HCT116 (cell line): Measurements from ENCODE around the gene R3HCC1L.

Experiments used
- EZH2 ChIP-seq: fragments of 200-600 bp; sonication (generic); IDR thresholded peaks from 2 replicates; pipeline ENCODE4 v1.6.1; 2017; ENCODE audit warnings: antibody characterized with exemption, mixed run types
- POLR2AphosphoS5 ChIP-seq: IDR thresholded peaks from 2 replicates; pipeline ENCODE4 v1.6.1; 2011; ENCODE audit warnings: mild to moderate bottlenecking, low read depth, low read length, moderate library complexity
- RAD21 ChIP-seq: IDR thresholded peaks from 2 replicates; pipeline ENCODE4 v1.6.1; 2012; ENCODE audit warnings: low read depth, mild to moderate bottlenecking
- SIN3A ChIP-seq: IDR thresholded peaks from 2 replicates; pipeline ENCODE4 v1.6.1; 2012; ENCODE audit warnings: low read depth
- ZNF274 ChIP-seq: fragments of 200-500 bp; sonication (Bioruptor generic); IDR thresholded peaks from 2 replicates; pipeline ENCODE4 v1.6.1; 2014; ENCODE audit warnings: mild to moderate bottlenecking, low read depth, low read length, inconsistent platforms
- TF ChIP-seq, protein P1 (sequence below), 3 experiments: fragments of 200-600 bp in 1 of 3; sonication (generic) in 1 of 3; IDR thresholded peaks in 2 of 3; conservative IDR thresholded peaks in 1 of 3; 2 replicates each; pipeline ENCODE4 v1.5.1; 2012 to 2017; ENCODE audit warnings: low read depth in 2 of 3, low read length in 2 of 3, antibody characterized with exemption in 1 of 3, borderline replicate concordance in 1 of 3, control low read depth in 1 of 3, mild to moderate bottlenecking in 1 of 3, mixed read lengths in 1 of 3, mixed run types in 1 of 3, moderate library complexity in 1 of 3; ENCODE audit not compliant: insufficient read depth in 1 of 3

- TF ChIP-seq, protein P1, sequence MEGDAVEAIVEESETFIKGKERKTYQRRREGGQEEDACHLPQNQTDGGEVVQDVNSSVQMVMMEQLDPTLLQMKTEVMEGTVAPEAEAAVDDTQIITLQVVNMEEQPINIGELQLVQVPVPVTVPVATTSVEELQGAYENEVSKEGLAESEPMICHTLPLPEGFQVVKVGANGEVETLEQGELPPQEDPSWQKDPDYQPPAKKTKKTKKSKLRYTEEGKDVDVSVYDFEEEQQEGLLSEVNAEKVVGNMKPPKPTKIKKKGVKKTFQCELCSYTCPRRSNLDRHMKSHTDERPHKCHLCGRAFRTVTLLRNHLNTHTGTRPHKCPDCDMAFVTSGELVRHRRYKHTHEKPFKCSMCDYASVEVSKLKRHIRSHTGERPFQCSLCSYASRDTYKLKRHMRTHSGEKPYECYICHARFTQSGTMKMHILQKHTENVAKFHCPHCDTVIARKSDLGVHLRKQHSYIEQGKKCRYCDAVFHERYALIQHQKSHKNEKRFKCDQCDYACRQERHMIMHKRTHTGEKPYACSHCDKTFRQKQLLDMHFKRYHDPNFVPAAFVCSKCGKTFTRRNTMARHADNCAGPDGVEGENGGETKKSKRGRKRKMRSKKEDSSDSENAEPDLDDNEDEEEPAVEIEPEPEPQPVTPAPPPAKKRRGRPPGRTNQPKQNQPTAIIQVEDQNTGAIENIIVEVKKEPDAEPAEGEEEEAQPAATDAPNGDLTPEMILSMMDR (IDR thresholded peaks at IDR 0.05 in 2 of 3, conservative IDR thresholded peaks at IDR 0.05 in 1 of 3; ENCODE audit: borderline replicate concordance in 1 of 3, insufficient read depth in 1 of 3, low read depth in 2 of 3, low read length in 2 of 3): no peak
- no peak for TF ChIP-seq SIN3A
- TF ChIP-seq POLR2AphosphoS5: no peak
- no peak for TF ChIP-seq ZNF274
- TF ChIP-seq RAD21: no peak
- no peak for TF ChIP-seq EZH2
Measured at GRCh38 chr10:98173260-98173659, 38.8 kb downstream of the R3HCC1L start.
